Rectal smooth muscle tissue (tissue), 1 donor: ENCODE measurements around the gene WDR18.
"Not testable (repeated sequence)": the region's sequence is repeated elsewhere in the genome, so short reads cannot be mapped to it uniquely, and the experiment has no call there.

Experiments
- H3K27ac ChIP-seq: one replicate; pipeline ENCODE4 v1.7.0; 2013; ENCODE audit warnings: low read depth, low read length, inconsistent platforms
- H3K27me3 ChIP-seq: one replicate; pipeline ENCODE4 v1.7.0; 2013; ENCODE audit warnings: low read length; ENCODE audit not compliant: control insufficient read depth, insufficient read depth
- H3K36me3 ChIP-seq: one replicate; pipeline ENCODE4 v1.7.0; 2013; ENCODE audit warnings: low read length; ENCODE audit not compliant: control insufficient read depth, insufficient read depth
- H3K4me1 ChIP-seq: one replicate; pipeline ENCODE4 v1.7.0; 2013; ENCODE audit warnings: low read length; ENCODE audit not compliant: control insufficient read depth, insufficient read depth
- H3K4me3 ChIP-seq: one replicate; pipeline ENCODE4 v1.7.0; 2013; ENCODE audit warnings: low read length
- H3K9ac ChIP-seq: one replicate; pipeline ENCODE4 v1.7.0; 2013; ENCODE audit warnings: low read length

The WDR18 gene

DNA sequence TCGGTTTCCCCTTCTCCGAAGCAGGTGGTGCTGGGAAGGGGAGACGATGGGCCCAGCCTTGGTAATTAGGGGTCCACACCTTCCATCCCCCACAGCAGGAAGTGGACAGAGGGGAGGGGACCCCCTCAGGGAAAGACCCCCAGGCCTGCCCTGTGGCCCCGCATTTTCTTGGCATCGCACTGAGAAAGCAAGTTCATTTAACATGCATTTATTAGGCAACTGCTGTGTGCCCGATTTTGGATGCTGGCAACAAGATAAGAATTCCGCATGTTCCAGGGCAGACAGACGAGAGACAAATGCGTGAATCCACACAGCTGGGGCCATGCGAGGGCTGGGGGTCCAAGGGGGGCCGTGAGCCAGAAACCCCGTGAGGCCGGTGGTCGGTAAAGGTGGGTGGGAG lies 29.9 kb upstream of the WDR18 start:
- H3K27me3 ChIP-seq: no peaks in the 10 kb centered on the region
- H3K4me3 ChIP-seq: no peak overlapping the region
- no peak overlapping the region for H3K27ac ChIP-seq
- no peaks in the 10 kb centered on the region for H3K4me1 ChIP-seq
- H3K36me3 ChIP-seq: no peaks in the 10 kb centered on the region
- H3K9ac ChIP-seq: no peak overlapping the region

DNA sequence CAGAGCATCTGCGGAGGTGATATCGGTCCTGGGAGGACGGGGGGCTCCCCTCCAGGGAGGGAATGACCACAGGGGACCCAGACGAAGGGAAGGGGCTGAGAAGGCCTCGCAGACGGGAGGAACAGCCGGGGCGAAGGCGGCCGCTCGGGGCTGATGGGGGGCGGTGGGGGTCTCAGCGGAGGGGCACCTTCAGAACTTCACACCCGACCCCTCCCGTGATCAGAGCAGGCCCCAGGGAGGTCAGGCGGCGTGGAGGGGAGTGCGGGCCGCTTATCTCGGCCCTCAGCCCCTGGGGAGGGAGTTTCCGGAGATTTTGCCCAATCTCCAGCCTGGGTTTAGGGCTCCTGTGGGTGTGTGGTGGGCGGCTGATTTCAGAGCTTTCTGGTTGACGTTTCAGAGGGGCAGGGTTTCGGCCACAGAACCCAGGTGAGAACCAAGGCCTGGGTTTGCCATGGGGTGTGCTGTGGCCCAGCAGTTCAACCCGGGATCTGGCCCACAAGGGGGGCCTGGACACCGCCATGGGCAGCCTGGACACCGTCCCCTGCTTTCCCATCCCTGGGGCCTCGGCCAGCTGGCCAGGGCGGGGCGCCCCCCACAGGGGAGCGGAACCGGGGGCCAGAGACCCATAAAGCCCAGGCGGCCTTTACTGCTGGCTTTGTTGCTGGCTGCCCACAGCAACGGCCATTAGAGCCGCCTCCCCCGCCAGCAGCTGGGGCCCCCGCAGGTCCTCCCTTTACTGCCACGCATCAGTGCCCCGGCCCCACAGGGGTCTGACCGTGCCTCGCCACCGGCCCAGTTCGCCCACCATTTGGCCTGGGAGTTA lies 29.3 kb upstream of the WDR18 start:
- Histone ChIP-seq H3K4me3 (no peak overlapping the region), H3K9ac (no peak overlapping the region), H3K27ac (no peak overlapping the region), H3K27me3 (no peaks in the 10 kb centered on the region), H3K36me3 (no peaks in the 10 kb centered on the region), H3K4me1 (no peaks in the 10 kb centered on the region)

DNA sequence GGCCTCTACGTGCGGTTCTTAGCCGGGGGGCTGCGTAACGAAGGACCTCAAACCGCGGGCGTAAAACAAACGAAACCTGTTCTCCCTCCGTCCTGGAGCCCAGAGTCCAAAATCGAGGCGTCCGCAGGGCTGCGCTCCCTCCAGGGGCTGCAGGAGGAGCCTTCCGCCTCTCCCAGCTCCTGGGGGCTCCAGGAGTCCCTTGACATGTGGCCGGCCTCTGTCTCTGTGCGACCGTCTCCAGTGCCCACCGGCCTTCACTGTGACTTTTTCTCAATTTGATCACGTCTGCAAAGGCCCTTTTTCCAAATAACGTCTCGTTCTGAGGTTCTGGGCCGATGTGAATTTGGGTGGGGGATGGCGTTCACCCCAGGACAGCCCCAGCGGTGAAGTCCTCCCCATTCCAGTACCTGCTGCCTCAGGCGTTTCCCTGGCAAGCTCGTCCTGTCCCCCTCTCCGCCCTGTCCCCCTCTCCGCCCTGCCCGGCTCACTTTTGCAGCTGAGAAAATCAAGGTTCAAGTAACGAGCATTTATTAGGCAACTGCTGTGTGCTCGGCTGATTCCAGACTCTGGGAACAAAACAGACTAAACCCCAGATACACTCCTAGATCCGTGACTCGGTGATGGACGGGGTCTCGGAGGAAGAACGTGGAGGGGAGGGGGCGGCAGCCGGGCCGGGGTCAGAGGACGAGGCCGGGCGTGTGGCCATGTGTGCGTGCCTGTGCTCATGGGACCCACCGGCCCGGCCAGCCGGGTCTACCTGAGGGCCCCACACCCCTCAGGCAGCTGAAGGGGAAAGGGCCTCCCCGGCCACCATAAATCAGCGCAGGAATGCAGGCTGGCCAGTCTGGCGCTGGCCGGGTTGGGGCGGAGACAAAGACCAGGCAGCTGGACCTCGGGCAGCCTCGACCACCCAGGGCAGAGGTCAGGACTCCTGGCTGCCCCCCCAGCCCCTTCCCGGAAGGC lies 28.1 kb upstream of the WDR18 start:
- Histone ChIP-seq H3K9ac (no peak overlapping the region), H3K4me1 (no peaks in the 10 kb centered on the region), H3K27ac (no peak overlapping the region), H3K36me3 (no peaks in the 10 kb centered on the region), H3K4me3 (no peak overlapping the region), H3K27me3 (no peaks in the 10 kb centered on the region)

DNA sequence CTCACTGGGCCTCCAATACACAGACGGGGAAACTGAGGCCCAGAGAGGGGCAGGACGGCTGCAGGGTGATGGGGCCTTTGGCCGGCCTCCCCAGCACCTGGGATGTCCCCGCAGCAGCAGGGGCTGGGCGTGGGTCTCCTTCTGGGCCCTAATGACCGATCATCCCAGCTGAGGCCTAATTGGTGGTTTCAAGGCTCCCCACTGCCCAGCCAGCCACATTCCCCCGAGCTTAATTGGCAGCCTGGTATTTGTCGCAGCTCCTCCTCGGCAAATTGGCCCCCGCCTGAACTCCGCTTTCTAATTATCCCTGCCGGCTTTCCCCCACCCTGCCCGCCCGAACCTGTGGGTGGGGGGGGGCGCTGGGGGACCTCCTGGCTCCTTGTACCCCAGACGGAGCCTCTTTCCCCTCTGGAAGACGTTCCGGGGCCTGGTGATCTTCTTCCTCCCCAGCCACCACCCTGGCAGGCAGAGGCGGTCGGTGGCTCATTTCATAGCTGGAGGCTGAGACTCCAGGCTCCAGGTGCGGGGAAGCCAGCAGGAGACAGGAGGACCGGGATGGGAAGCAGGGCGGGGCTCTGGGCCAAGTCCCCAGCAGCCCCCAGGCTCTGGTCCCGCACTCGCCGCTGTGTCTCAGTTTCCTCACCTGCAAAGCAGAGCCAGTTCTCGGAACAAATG lies 27.2 kb upstream of the WDR18 start:
- Histone ChIP-seq H3K27me3 (no peaks in the 10 kb centered on the region), H3K4me3 (no peak overlapping the region), H3K9ac (no peak overlapping the region), H3K36me3 (no peaks in the 10 kb centered on the region), H3K4me1 (no peaks in the 10 kb centered on the region), H3K27ac (no peak overlapping the region)

DNA sequence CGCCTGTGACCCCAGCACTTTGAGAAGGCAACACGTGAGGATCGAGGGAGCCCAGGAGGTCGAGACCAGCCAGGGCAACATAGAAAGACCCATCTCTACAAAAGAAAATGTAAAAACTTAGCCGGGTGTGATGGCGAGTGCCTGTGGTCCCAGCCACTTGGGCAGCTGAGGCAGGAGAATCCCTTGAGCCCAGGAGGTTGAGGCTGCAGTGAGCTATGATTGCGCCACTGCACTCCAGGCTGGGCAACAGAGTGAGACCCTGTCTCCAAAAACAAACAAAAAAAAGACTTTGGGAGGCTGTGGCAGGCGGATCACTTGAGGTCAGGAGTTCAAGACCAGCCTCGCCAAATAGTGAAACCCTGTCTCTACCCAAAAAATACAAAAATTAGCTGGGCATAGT lies 26.6 kb upstream of the WDR18 start:
- not testable (repeated sequence) for H3K27me3 ChIP-seq, H3K4me3 ChIP-seq, H3K27ac ChIP-seq, H3K9ac ChIP-seq, H3K4me1 ChIP-seq, H3K36me3 ChIP-seq

DNA sequence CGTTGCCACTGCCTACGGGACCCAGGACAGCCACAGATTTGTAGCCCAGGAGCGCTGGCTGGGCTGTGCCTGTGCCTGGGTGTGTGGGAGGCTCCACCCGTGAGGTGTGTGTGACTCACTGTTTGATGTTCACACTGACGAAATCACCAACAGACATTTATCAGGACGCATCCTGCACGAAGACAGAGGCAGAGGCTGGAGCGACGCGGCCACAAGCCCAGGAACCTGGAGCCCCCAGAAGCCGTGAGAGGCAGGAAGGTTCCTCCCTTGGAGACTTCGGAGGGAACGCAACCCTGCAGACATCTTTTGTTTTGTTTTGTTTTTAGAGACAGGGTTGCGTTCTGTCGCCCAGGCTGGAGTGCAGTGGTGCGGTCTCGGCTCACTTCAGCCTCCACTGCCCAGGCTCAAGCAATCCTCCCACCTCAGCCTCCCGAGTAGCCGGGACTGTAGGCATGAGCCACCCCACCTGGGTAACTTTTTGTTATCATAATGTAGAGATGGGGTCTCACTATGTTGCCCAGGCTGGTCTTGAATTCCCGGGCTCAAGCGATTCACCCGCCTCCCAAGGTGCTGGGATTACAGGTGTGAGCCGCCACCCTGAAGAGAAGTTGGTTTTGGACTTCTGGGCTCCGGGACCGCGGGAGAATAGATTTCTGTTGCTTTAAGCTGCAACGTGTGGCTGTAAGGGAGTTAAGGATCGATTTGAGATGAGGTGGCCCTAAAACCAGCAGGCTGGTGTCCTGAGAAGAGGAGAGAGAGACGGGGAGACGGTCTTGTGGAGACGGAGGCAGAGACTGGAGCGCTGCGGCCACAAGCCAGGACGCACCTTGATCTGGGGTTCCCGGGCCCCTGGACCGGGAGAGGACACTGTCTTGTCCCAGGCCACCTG lies 24.9 kb upstream of the WDR18 start:
- H3K4me3 ChIP-seq: no peak overlapping the region
- H3K27me3 ChIP-seq: no peaks in the 10 kb centered on the region
- H3K36me3 ChIP-seq: no peaks in the 10 kb centered on the region
- H3K27ac ChIP-seq: no peak overlapping the region
- H3K9ac ChIP-seq: no peak overlapping the region
- H3K4me1 ChIP-seq: no peaks in the 10 kb centered on the region

DNA sequence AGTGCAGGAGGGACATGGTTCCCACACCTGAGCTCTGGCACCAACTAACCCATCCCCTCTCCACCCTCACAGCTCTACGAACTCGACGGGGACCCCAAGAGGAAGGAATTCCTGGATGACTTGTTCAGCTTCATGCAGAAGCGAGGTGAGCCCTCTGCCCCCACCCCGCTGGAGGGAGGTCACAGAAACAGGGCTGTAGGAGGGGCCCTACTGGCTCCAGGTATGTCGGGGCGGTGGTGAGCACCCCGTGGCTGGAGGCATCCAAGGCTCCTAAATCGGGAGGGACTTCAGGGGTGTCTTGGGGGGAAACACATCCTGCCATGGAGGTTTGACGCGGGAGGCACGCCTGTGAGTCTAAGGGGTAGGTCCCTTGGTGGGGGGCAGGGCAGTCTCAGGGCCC lies 24.1 kb upstream of the WDR18 start:
- no peaks in the 10 kb centered on the region for H3K27me3 ChIP-seq
- no peak overlapping the region for H3K9ac ChIP-seq
- H3K27ac ChIP-seq: no peak overlapping the region
- H3K4me3 ChIP-seq: no peak overlapping the region
- no peaks in the 10 kb centered on the region for H3K36me3 ChIP-seq
- no peaks in the 10 kb centered on the region for H3K4me1 ChIP-seq

DNA sequence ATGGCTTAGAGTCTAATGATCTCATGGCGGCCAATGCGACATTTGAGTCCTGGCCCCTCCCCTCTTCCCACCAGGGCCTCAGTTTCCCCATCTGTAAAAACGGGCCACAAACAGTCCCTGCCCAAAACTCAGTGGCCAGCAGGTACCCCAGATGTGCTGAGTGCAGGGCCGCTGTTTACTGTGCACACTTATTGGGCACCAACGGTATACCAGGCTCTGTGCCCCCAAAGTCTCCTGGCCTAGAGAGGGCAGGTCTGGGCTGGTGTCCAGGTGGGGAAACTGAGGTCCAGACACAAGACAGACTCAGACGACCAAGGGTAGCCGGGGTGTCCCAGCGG lies 23.6 kb upstream of the WDR18 start:
- Histone ChIP-seq H3K9ac (no peak overlapping the region), H3K36me3 (no peaks in the 10 kb centered on the region), H3K27ac (no peak overlapping the region), H3K4me1 (no peaks in the 10 kb centered on the region), H3K4me3 (no peak overlapping the region), H3K27me3 (no peaks in the 10 kb centered on the region)

DNA sequence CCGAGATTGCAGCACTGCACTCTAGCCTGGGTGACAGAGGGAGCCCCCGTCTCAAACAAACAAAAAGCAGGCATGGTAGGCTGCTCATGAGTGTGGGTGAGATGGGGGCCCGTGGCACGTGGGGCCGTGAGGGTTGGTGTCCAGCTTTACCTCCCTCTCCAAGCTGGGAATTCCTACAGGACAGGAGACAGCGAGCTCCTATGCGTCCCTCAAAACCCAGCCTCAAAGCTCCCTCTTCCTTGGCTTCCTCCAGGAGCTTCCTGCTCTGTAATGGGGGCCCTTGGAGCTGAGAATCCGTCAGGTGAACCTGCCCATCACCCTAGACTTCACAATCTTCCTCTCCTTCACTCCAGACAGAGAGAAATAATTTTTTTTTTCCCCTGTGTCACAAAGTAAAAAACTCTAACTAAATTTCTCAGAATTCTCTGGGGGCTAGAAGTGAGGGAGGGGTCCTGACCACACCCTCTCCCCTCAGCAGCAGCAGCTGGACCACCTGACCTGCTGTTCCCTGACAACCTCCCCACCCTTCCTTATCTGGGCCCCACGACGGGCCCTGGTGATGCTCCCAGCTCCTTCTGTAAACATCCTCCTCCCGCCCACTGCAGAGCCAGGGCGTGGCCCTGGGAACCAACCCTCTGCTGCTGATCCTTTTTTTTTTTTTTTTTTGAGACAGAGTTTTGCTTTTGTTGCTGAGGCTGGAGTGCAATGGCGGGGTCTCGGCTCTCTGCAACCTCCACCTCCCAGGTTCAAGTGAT lies 22.1 kb upstream of the WDR18 start:
- Histone ChIP-seq H3K36me3 (peaks cover 5% of the 10 kb centered on the region), H3K4me3 (no peak overlapping the region), H3K9ac (no peak overlapping the region), H3K27me3 (no peaks in the 10 kb centered on the region), H3K27ac (no peak overlapping the region), H3K4me1 (no peaks in the 10 kb centered on the region)

DNA sequence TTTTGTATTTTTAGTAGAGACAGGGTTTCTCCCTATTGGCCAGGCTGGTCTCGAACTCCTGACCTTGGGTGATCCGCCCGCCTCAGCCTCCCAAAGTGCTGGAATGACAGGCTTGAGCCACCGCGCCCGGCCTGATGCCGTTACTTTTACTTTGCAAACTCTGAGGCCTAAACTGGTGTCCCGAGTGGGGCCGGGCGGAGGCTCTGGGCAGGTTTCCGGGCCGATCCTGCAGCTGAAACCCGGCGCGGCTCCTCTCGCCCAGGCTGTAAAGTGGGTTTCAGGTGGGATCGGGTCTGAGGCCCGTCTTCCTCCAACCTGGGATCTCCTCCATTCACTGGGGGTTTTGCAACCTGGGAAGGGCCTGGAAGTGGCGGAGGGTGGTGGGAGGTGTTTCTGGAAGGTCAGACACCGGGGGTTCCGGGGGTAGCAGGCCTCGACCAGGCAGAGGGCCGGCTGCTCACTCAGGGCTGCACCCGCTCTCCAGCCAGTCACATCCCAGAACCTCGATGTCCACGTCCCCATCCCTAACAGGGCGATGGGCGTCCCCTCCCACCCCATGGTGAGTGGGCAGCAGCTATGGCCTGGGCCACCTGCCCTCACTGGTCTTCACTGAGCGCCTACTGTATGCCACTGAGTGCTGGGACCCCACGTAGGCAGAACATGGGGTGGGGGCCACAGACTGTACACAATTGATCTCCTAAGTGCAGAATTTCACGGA lies 21.3 kb upstream of the WDR18 start:
- H3K27ac ChIP-seq: no peak overlapping the region
- peaks cover 5% of the 10 kb centered on the region for H3K36me3 ChIP-seq
- H3K4me3 ChIP-seq: no peak overlapping the region
- no peak overlapping the region for H3K9ac ChIP-seq
- no peaks in the 10 kb centered on the region for H3K4me1 ChIP-seq
- H3K27me3 ChIP-seq: no peaks in the 10 kb centered on the region

DNA sequence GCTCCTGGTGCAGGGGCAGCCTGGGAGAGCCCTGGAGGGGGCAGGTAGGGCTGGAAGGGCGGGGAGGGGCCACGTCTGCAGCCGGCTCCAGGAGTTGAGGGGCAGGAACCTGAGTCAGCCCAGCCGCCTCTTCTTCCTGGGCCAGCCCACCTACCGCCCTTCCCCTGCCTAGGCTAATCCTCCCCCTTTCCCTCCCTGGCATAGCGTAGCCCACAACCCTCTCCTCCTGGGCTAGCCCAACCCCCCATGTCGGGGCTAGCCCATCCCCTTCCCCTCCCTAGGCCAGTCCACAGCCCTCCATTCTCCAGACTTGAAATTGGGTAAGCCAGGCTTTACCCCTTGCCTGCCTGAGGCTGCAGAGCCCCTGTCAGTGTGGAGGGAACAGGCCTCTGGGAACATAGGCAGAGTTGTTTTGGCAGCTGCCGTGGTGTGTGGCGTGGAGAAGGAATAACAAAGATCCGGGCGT lies 20.6 kb upstream of the WDR18 start:
- Histone ChIP-seq H3K27ac (no peak overlapping the region), H3K4me3 (no peak overlapping the region), H3K9ac (no peak overlapping the region), H3K27me3 (no peaks in the 10 kb centered on the region), H3K36me3 (peaks cover 9% of the 10 kb centered on the region), H3K4me1 (no peaks in the 10 kb centered on the region)
